ENCODE data around the gene GGA3.

- TF ChIP-seq POLR2AphosphoS5 (IDR thresholded peaks at IDR 0.05; ENCODE audit: low read depth, low read length) (peak; percentile 33; the same call in 1 of the 2 replicates), TAF1 (IDR thresholded peaks at IDR 0.05; ENCODE audit: borderline replicate concordance, low read depth, low read length) (no peak), POLR2A (IDR thresholded peaks at IDR 0.05; ENCODE audit: low read depth, low read length) (no peak)
Measured at GRCh38 chr17:75244133-75244866, 17.1 kb downstream of the GGA3 start.
